GM19193 (cell line): Measurements from ENCODE around the gene C1GALT1C1L.

ENCODE experiments used
- POLR2A ChIP-seq: IDR thresholded peaks from 4 replicates; pipeline ENCODE4 v1.6.1; 2011; ENCODE audit not compliant: insufficient read depth, insufficient read length; ENCODE audit errors: extremely low read depth

The C1GALT1C1L gene

GRCh38 chr2:43685357-43685756, 9.1 kb upstream of the C1GALT1C1L start:
- no peak for TF ChIP-seq POLR2A

- TF ChIP-seq POLR2A, result no peak
These were observed 445 bp downstream of the C1GALT1C1L start for GRCh38 chr2:43675646-43676321.

DNA sequence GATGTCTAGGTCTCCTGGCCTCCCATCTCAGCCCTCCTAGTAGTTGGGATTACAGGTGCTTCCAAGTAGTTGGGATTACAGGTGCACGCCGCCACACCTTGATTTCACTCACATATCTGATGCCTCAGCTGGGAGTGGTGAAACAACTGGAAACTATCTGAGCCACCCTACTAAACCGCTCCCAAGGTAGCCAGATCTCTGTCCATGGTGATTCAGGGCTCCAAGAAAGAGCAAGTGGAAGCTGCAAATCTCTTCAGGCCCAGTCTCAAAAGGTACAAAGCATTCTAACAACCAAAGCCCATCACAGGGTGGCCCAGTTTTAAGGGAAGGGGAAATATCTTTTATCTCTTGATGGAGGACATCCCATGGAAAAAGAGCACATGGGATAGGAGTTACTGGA, 19.0 kb downstream of the C1GALT1C1L start:
- no peak for TF ChIP-seq POLR2A

DNA sequence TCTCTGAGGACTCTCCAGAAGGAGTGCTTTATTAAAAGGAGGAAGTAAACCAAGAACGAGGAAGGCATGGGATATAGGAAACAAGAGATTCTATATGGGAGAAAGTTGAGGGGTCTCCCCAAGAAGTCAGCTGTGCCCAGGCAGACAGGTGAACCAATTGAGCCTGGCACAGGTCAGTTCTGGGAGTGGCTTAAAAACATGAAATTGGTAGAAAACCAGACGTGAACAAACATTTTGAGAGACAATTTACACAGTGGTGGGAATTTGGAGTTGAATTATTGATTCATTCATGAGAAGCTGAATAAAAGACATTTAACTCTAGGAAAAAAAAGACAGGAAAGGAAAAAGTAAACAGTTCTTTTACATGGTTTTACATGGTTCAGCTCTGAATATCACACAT, 22.7 kb downstream of the C1GALT1C1L start:
- no peak for TF ChIP-seq POLR2A

GRCh38 chr2:43648994-43649701, 27.1 kb downstream of the C1GALT1C1L start:
- TF ChIP-seq POLR2A, result no peak

- no peak for TF ChIP-seq POLR2A
These were observed 32.5 kb downstream of the C1GALT1C1L start for GRCh38 chr2:43643680-43644079.

GRCh38 chr2:43642363-43642762, 33.9 kb downstream of the C1GALT1C1L start:
- TF ChIP-seq POLR2A, result no peak

- no peak for TF ChIP-seq POLR2A
These were observed 39.0 kb downstream of the C1GALT1C1L start, which contains the start of gene PLEKHH2 for GRCh38 chr2:43637030-43637803. Gene PLEKHH2 (plus strand): TSS chr2:43637260. CDS start chr2:43644674, 7,414 bp downstream.

GRCh38 chr2:43636621-43637020, 39.6 kb downstream of the C1GALT1C1L start:
- no peak for TF ChIP-seq POLR2A

- TF ChIP-seq POLR2A, result no peak
These were observed 41.5 kb downstream of the C1GALT1C1L start for GRCh38 chr2:43634604-43635306.

- TF ChIP-seq POLR2A, result no peak
These were observed 44.5 kb downstream of the C1GALT1C1L start for GRCh38 chr2:43631618-43632317.
